HepG2 (cell line): ENCODE results near the gene OR2AG1. TPM values are rescaled to one million over a fixed set of nuclear protein-coding genes. Genes with fewer than 3 reads are reported as not detected.
"Not testable (repeated sequence)": the region's sequence is repeated elsewhere in the genome, so short reads cannot be mapped to it uniquely, and the experiment has no call there.

Experiments used
- ATAC-seq: fragments of 200-7000 bp; cut with Tn5 transposase; 3 replicates; pipeline ENCODE4 v1.9.1; 2020; ENCODE audit warnings: mild to moderate bottlenecking, moderate library complexity
- BruUV-seq: library from RNA; stranded (reverse); fragments of 400-500 nt; replicated peaks from 2 replicates; lab custom pipeline; 2021; lab: Mats Ljungman, UMichigan
- CTCF ChIA-PET: fragments of 300-600 bp; formaldehyde crosslinking; extraction: SDS; loops from one replicate; lab custom pipeline; 2021; ENCODE audit warnings: low total read pairs, inconsistent platforms, low intra/inter-chr PET ratio; lab: Yijun Ruan, JAX
- POLR2A ChIA-PET: fragments of 350-600 bp; sonication (Branson Sonifier 250); formaldehyde crosslinking; loops from one replicate; lab custom pipeline; 2020; ENCODE audit warnings: antibody characterized with exemption, inconsistent platforms; lab: Yijun Ruan, JAX
- DNase-seq: peaks from one replicate; pipeline ENCODE4 v3.0.0-alpha.2; 2015; ENCODE audit warnings: low spot score
- FAIRE-seq: peaks from 3 replicates; lab custom pipeline; 2011; peaks lifted over from hg19 to GRCh38; lab: Jason Lieb, UNC
- H2AFZ ChIP-seq: one replicate; pipeline ENCODE4 v1.6.1; 2011; ENCODE audit warnings: low read length, inconsistent platforms
- H3K27ac ChIP-seq: fragments of 300-600 bp; 3 replicates; pipeline ENCODE4 v1.8.0; 2011; ENCODE audit warnings: mixed run types, mild to moderate bottlenecking, mixed read lengths, low read length, inconsistent platforms; ENCODE audit not compliant: insufficient read depth; ENCODE audit errors: extremely low read length
- H3K27me3 ChIP-seq, 2 experiments: fragments of 200-600 bp in 1 of 2; 2 replicates in 1 of 2; 3 replicates in 1 of 2; pipeline versions ENCODE4 v1.6.0 to v1.8.0; 2011; ENCODE audit warnings: low read length in 2 of 2, mild to moderate bottlenecking in 2 of 2, moderate library complexity in 2 of 2, inconsistent platforms in 1 of 2; ENCODE audit not compliant: insufficient read depth in 2 of 2, control insufficient read depth in 1 of 2
- H3K36me3 ChIP-seq, 2 experiments: fragments of 200-600 bp in 1 of 2; replicated peaks in 1 of 2; 2 replicates in 1 of 2; 3 replicates in 1 of 2; pipeline versions ENCODE4 v1.5.1 to v1.8.0; 2011; ENCODE audit warnings: low read length in 2 of 2, inconsistent platforms in 1 of 2; ENCODE audit not compliant: insufficient read depth in 2 of 2, control insufficient read depth in 1 of 2
- H3K4me1 ChIP-seq: 2 replicates; pipeline ENCODE4 v1.5.1; 2012; ENCODE audit warnings: low read length, inconsistent platforms; ENCODE audit not compliant: insufficient read depth
- H3K4me2 ChIP-seq: 2 replicates; pipeline ENCODE4 v1.6.0; 2011; ENCODE audit warnings: low read depth, low read length, inconsistent platforms
- H3K4me3 ChIP-seq, 3 experiments: fragments of 200-600 bp in 1 of 3; sonication (generic), shearing (Covaris generic) in 1 of 3; replicated peaks in 1 of 3; 2 replicates each; pipeline ENCODE4 v1.5.1; 2011 to 2016; ENCODE audit warnings: low read length in 3 of 3, inconsistent platforms in 2 of 3, low read depth in 2 of 3, mild to moderate bottlenecking in 2 of 3, control low read depth in 1 of 3, mixed read lengths in 1 of 3; ENCODE audit not compliant: insufficient read depth in 1 of 3
- H3K79me2 ChIP-seq: one replicate; pipeline ENCODE4 v1.6.1; 2011; ENCODE audit warnings: low read length, inconsistent platforms; ENCODE audit not compliant: insufficient read depth
- H3K9ac ChIP-seq: 2 replicates; pipeline ENCODE4 v1.6.0; 2011; ENCODE audit warnings: mild to moderate bottlenecking, low read depth, low read length, inconsistent platforms; ENCODE audit not compliant: insufficient read depth
- H3K9me3 ChIP-seq: 2 replicates; pipeline ENCODE4 v1.5.1; 2012; ENCODE audit warnings: mild to moderate bottlenecking, low read length
- H4K20me1 ChIP-seq: 2 replicates; pipeline ENCODE4 v1.6.0; 2011; ENCODE audit warnings: inconsistent platforms, mild to moderate bottlenecking, low read length, moderate library complexity; ENCODE audit not compliant: insufficient read depth
- MYNN ChIP-seq: sonication (generic); formaldehyde crosslinking; IDR thresholded peaks from 2 replicates; pipeline ENCODE4 v1.4.0; 2020; ENCODE audit warnings: mild to moderate bottlenecking, low read depth, missing genetic modification reagents
- SIX4 ChIP-seq: sonication (generic); formaldehyde crosslinking; IDR thresholded peaks from 2 replicates; pipeline ENCODE4 v1.4.0; 2020; ENCODE audit warnings: missing genetic modification reagents
- SOX13 ChIP-seq, 3 experiments: fragments of 450-650 bp in 1 of 3; sonication (generic) in 1 of 3; formaldehyde crosslinking in 1 of 3; IDR thresholded peaks in 2 of 3; conservative IDR thresholded peaks in 1 of 3; 2 replicates each; pipeline versions ENCODE4 v1.5.0 to v1.6.1; 2016 to 2020; ENCODE audit warnings: antibody characterized with exemption in 1 of 3, mild to moderate bottlenecking in 1 of 3, missing compliant biosample characterization in 1 of 3, missing genetic modification reagents in 1 of 3, moderate library complexity in 1 of 3
- TBP ChIP-seq: sonication (generic); formaldehyde crosslinking; IDR thresholded peaks from 2 replicates; pipeline ENCODE4 v1.5.0; 2020; ENCODE audit warnings: missing genetic modification reagents
- ZBTB40 ChIP-seq, 2 experiments: fragments of 450-650 bp in 1 of 2; sonication (generic) in 1 of 2; formaldehyde crosslinking in 1 of 2; IDR thresholded peaks; 2 replicates each; pipeline versions ENCODE4 v1.6.1 to v1.8.0; 2016 to 2022; ENCODE audit warnings: antibody characterized with exemption in 1 of 2, mild to moderate bottlenecking in 1 of 2, missing genetic modification reagents in 1 of 2
- ZNF552 ChIP-seq: sonication (generic); formaldehyde crosslinking; IDR thresholded peaks from 2 replicates; pipeline ENCODE4 v1.9.0; 2022; ENCODE audit warnings: missing genetic modification reagents, mild to moderate bottlenecking, borderline replicate concordance
- WGBS: methylation state at CpG from one replicate; pipeline ENCODE4 v1.1.6; 2017; ENCODE audit warnings: low lambda C conversion rate; 5-methylcytosine and 5-hydroxymethylcytosine counted together
- in situ Hi-C: cut with HindIII; loops from 2 replicates; pipeline ENCODE4 v1.10.0; 2017; ENCODE audit warnings: low pct_unique_long_range_greater_than_20kb; ENCODE audit not compliant: extremely low pct_ligation_motif_present
- intact Hi-C: fragments of 100-400 bp; cut with micrococcal nuclease; formaldehyde crosslinking; loops from one replicate; pipeline ENCODE4 v1.10.0; 2022; ENCODE audit not compliant: unreplicated experiment
- polyA plus RNA-seq, 8 experiments: library from polyadenylated mRNA; depleted of rRNA in 3 of 8; stranded (reverse) in 7 of 8; unstranded in 1 of 8; fragments of >200 nt; fragmentation: Illumina TruSeq in 4 of 8; extraction: Trizol in 4 of 8; gene quantifications; 2 replicates each; pipeline versions ENCODE4 v1.2.1 to v1.2.3, GENCODE V29; 2011 to 2016; ENCODE audit warnings: low read depth in 4 of 8, missing spikeins in 1 of 8, mixed read lengths in 1 of 8; ENCODE audit not compliant: insufficient read depth in 1 of 8
- total RNA-seq, 5 experiments: library from RNA; depleted of rRNA; stranded (reverse); fragments of >200 nt; fragmentation: Illumina TruSeq; extraction: Trizol; gene quantifications; 2 replicates each; pipeline ENCODE4 v1.2.3, GENCODE V29; 2016; ENCODE audit warnings: low read depth in 1 of 5

Gene OR2AG1
- total and polyA plus RNA-seq, 2 of the 13 experiments (the other 11 are each of a cell fraction or from before 2014, with no cell fraction given): not detected

- H3K27me3 ChIP-seq, H2AFZ ChIP-seq, intact Hi-C loops, H3K9me3 ChIP-seq, H3K79me2 ChIP-seq, ATAC-seq, H3K4me2 ChIP-seq, DNase-seq, H3K9ac ChIP-seq, H3K36me3 ChIP-seq, CTCF ChIA-PET, BruUV-seq, in situ Hi-C loops, FAIRE-seq, POLR2A ChIA-PET, H3K4me1 ChIP-seq, H3K4me3 ChIP-seq, H3K27ac ChIP-seq, H4K20me1 ChIP-seq: not testable (repeated sequence)
Observed at GRCh38 chr11:6801075-6801474, 18.3 kb downstream of the OR2AG1 start.

DNA sequence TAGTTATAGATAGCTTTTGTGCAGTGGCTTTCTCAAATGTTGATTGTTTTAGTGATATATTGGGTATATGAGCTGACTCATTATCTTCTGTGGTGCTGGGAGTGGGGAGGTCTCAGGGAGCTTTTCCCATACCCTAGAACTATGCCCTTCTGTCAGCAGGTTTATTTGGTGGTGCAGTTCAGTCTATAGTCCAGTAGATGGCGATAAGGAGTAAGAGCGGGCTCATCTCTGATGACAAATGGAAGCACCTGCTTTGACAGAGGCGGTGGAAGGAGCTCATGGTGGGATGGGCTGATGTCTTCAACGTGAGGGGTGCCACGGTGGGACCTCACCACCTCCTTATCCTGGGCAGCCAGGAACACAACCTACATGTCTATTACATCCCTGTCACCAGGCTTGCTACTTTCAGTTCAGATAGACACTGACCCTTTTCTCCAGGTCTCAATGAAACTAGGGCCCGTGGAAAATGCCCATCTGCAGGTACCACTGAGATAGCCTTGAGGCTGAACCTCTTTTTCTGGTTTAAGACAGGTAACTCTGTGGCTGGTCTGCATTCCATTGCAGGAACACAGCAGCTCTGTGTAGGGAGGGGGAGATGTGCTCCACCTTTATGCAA, 29.7 kb downstream of the OR2AG1 start:
- Histone ChIP-seq H3K27ac (no peak overlapping the region), H3K36me3 (no peaks in the 10 kb centered on the region), H3K27me3 (no peaks in the 10 kb centered on the region; a peak in 1 of 5 replicates), H3K4me1 (no peaks in the 10 kb centered on the region), H3K4me2 (no peak overlapping the region), H2AFZ (no peak overlapping the region), H4K20me1 (no peaks in the 10 kb centered on the region), H3K9ac (no peak overlapping the region), H3K4me3 (no peak overlapping the region), H3K79me2 (no peaks in the 10 kb centered on the region), H3K9me3 (no peaks in the 10 kb centered on the region)
- BruUV-seq: no TSS peak
- intact Hi-C loops (no loop called here), in situ Hi-C loops (no loop called here)
- WGBS: 0% methylated on average over 2 of the region's 6 CpGs
- DNase-seq (peak; percentile 48), ATAC-seq (peak; percentile 87), FAIRE-seq (peak; percentile 12)
- POLR2A ChIA-PET: no interaction called here
- CTCF ChIA-PET: no interaction called here
- TF ChIP-seq MYNN (no peak), SOX13 (IDR thresholded peaks at IDR 0.05) (no peak), SOX13 (CRISPR knock-in tag; conservative IDR thresholded peaks at IDR 0.05 in 1 of 2, IDR thresholded peaks at IDR 0.05 in 1 of 2) (no peak), SIX4 (CRISPR knock-in tag) (no peak), TBP (no peak), ZBTB40 (IDR thresholded peaks at IDR 0.05) (no peak), ZBTB40 (CRISPR knock-in tag; IDR thresholded peaks at IDR 0.05) (no peak), ZNF552 (CRISPR knock-in tag) (no peak)
